Measurements from ENCODE around the gene AGAP1.

AGAP1 gene

GRCh38 chr2:236092714-236093113, 598.9 kb downstream of the AGAP1 start:
- DNase-seq (ENCODE audit: low read depth, low spot score), result no peak

GRCh38 chr2:236093134-236093533, 599.3 kb downstream of the AGAP1 start:
- no peak for DNase-seq (ENCODE audit: low read depth, low spot score)

- DNase-seq (ENCODE audit: low read depth, low spot score), result no peak
Measured at GRCh38 chr2:236095504-236095903, 601.7 kb downstream of the AGAP1 start.

- no peak for DNase-seq (ENCODE audit: low read depth, low spot score)
Measured at GRCh38 chr2:236101311-236101950, 607.6 kb downstream of the AGAP1 start.

- no peak for DNase-seq (ENCODE audit: low read depth, low spot score)
Measured at GRCh38 chr2:236102971-236103370, 609.1 kb downstream of the AGAP1 start.

- no peak for DNase-seq (ENCODE audit: low read depth, low spot score)
Measured at GRCh38 chr2:236103981-236104380, 610.1 kb downstream of the AGAP1 start.

GRCh38 chr2:236105955-236106607, 612.2 kb downstream of the AGAP1 start:
- DNase-seq (ENCODE audit: low read depth, low spot score), result no peak

- no peak for DNase-seq (ENCODE audit: low read depth, low spot score)
Measured at GRCh38 chr2:236106761-236107160, 612.9 kb downstream of the AGAP1 start.

GRCh38 chr2:236107536-236107935, 613.7 kb downstream of the AGAP1 start:
- DNase-seq (ENCODE audit: low read depth, low spot score), result no peak

GRCh38 chr2:236107942-236108625, 614.2 kb downstream of the AGAP1 start:
- no peak for DNase-seq (ENCODE audit: low read depth, low spot score)

- DNase-seq (ENCODE audit: low read depth, low spot score), result no peak
Measured at GRCh38 chr2:236109061-236109460, 615.2 kb downstream of the AGAP1 start.

- no peak for DNase-seq (ENCODE audit: low read depth, low spot score)
Measured at GRCh38 chr2:236109473-236109872, 615.6 kb downstream of the AGAP1 start.

GRCh38 chr2:236112466-236112865, 618.6 kb downstream of the AGAP1 start:
- no peak for DNase-seq (ENCODE audit: low read depth, low spot score)

- no peak for DNase-seq (ENCODE audit: low read depth, low spot score)
Measured at GRCh38 chr2:236113425-236113824, 619.6 kb downstream of the AGAP1 start.

- no peak for DNase-seq (ENCODE audit: low read depth, low spot score)
Measured at GRCh38 chr2:236113948-236114347, 620.1 kb downstream of the AGAP1 start.

- DNase-seq (ENCODE audit: low read depth, low spot score), result no peak
Measured at GRCh38 chr2:236114959-236115358, 621.1 kb downstream of the AGAP1 start.

GRCh38 chr2:236117401-236117800, 623.6 kb downstream of the AGAP1 start:
- no peak for DNase-seq (ENCODE audit: low read depth, low spot score)

GRCh38 chr2:236117861-236118269, 624.0 kb downstream of the AGAP1 start:
- no peak for DNase-seq (ENCODE audit: low read depth, low spot score)

- no peak for DNase-seq (ENCODE audit: low read depth, low spot score)
Measured at GRCh38 chr2:236119003-236119402, 625.2 kb downstream of the AGAP1 start.

- DNase-seq (ENCODE audit: low read depth, low spot score), result no peak
Measured at GRCh38 chr2:236119476-236119875, 625.6 kb downstream of the AGAP1 start.

GRCh38 chr2:236120141-236120601, 626.3 kb downstream of the AGAP1 start:
- no peak for DNase-seq (ENCODE audit: low read depth, low spot score)

- no peak for DNase-seq (ENCODE audit: low read depth, low spot score)
Measured at GRCh38 chr2:236120829-236121228, 627.0 kb downstream of the AGAP1 start.

- no peak for DNase-seq (ENCODE audit: low read depth, low spot score)
Measured at GRCh38 chr2:236121546-236121945, 627.7 kb downstream of the AGAP1 start.
